HL-60 (cell line): ENCODE measurements around the gene ALDOB.

Experiments used
- CTCF ChIP-seq: IDR thresholded peaks from one replicate; pipeline ENCODE4 v1.5.1; 2011; ENCODE audit warnings: low read length, control low read depth, inconsistent platforms; ENCODE audit not compliant: insufficient read depth
- GABPA ChIP-seq: IDR thresholded peaks from 2 replicates; pipeline ENCODE4 v1.6.1; 2012; ENCODE audit warnings: low read depth
- POLR2AphosphoS5 ChIP-seq: IDR thresholded peaks from 2 replicates; pipeline ENCODE4 v1.6.1; 2012; ENCODE audit warnings: low read depth

GRCh38 chr9:101446732-101447131, 11.2 kb upstream of the ALDOB start:
- TF ChIP-seq CTCF (no peak), POLR2AphosphoS5 (no peak), GABPA (no peak)
